Measurements from ENCODE around the gene SHC4.

Gene SHC4

GRCh38 chr15:48967336-48967735, 3.6 kb upstream of the SHC4 start:
- no peak for DNase-seq

DNA sequence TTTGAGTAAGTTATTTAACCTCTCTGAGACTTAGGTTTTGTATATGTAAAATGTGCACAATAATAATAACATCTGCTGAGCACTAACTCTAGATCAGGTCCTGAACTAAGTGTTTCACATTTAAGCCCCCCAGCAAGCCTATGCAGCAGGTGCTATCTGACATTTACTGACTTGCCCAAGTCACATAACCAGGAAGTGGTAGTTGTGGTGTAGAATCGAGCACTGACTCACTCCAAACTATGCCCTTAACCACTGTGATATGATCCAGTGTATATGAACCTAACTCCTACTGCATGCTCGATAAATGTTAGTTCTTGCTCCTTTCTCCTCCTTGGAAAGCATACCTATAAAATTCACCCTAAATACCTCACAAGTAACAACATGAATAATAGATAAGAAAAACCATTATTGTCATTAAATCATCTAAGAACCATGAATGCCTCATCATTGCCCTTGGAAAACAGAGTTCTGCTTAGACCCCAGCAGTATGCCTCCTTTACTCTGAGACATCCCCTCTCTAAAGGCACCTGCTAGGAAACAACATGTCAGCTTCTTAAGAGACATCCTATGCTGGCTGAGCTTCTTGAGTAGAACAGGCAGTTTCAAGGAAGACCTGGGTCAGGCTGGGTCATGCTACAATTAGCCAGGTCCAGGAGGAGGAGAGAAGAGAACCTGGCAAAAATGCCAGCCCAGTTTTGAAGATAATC, 3.0 kb upstream of the SHC4 start:
- DNase-seq = peak; percentile 31

GRCh38 chr15:48965972-48966371, 2.3 kb upstream of the SHC4 start:
- DNase-seq = no peak

DNA sequence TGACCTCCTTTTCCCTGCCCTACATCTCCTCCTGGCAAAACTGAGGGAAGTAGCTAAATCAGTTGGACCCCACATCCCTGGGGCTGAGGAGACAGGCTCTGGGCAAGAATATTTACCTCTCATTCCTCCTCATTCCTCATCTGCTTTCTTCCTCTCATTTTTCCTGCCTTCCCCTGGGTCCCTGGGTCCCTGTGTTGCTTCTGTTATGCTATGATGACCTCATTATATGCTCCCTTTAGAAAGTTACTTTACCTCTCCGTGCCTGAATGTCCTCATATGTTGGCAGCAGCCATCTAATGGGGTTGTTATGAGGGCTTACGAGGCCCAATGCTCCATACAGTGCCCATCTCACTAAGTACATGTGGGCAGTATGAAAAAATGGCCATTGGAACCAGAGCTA, 1.2 kb upstream of the SHC4 start:
- no peak for DNase-seq

GRCh38 chr15:48962662-48963523, 826 bp downstream of the SHC4 start:
- DNase-seq = no peak

DNA sequence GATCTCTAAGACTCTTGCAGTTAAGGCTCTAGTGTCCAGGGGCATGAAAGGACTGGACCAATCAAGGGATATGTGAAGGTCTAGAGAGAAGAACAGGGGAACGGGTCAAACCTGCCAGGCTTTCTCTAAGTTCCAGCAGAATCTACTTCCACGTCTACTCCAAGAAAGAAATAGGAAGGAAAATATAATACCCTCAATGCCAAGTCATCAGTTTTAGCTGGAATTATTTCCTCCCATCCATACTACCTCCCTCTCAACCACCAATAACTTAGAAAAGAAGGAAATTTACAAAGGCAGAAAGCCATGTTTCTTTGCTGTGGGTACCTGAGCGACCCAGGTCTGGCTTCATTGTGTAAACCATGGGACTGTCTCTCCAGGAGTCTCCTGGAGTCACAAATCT, 7.8 kb downstream of the SHC4 start:
- DNase-seq = no peak

DNA sequence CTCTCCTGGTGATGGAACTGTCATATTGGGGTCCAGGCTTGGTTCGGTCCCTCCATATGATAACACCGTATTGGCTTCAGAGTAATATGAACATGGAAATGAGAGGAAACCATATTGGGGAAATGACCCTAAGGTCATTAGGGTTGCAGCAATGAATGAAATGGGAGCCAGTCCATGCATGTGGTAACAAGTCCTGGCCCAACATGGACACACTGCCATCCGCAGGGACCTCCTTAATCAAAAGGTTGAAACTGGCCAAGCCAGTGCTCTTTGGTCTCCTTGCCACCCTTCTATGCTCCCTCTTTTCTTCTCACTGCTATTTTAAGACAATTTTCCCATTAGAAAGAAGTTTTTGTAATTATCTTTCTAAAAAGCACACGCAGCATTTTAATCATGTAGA, 8.3 kb downstream of the SHC4 start:
- DNase-seq = no peak

DNA sequence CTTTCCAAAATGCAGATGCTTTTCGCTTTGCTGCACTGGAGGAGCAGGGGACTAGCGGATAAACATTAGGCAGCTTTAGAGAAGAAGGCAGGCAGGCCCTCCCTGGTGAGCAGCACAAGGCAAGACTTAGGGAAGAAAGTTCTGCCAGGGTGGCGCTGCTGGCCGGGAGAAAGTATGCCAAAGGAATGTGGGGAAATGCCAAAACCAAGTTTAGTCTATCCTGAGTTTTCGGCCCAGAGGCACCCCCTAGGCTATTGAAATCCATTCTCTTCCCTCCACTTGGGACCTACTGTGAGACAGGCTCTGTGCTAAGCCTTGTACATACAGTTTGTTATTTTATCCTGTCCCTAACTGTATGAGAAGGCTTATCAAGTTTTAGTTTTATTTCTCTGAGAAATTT, 9.2 kb downstream of the SHC4 start:
- no peak for DNase-seq

DNA sequence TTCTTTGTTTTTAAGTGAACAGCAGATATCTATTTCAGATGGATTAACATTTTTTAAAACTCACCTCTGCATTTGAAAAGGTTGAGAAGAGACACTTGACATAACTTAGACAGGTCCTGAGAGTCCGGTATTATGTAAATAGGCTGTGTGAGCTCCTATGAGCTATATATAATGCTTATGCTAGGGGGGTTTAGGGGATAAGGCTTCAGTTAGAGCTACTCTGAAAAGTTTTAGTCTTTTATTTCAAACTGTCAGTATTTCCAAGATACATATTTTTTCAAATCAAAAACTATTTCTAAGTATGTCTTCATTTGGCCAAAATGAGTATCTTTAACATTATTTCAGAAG, 16.9 kb downstream of the SHC4 start:
- no peak for DNase-seq

DNA sequence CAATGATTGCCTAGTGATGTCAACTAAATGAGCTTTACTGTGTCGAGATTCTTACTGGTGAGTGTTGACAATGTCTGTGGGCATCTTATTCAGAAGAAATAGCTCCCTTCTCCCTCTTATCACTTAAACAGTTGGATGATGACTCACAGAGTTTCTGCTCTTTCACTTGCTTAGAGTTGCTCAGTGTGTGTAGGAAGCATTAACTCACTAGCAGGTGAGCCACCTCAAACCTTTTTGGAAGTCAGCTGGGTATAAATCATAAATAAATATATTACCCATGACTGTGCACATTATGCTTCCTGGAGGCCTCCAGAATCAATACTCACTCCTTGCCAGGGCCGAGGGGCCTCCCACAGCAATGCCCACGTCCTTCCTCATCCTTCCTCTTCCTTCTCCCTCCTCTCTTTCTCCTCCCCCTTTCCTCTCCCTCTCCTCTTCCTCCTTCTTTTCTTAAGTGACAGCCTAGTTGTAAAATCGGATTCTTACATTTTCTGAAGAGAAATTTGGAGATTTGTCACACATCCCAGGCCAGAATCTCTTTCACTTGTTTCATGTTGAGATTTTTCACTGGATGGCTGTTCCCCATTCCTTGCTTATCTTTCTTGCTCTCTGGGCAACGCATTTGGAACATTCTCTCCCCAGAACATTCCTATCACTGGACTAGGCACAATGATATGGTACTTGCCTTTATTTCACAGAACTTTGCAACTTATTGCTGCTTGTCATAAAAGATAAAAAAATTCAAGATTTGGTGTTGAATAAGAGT, 17.5 kb downstream of the SHC4 start:
- no peak for DNase-seq

DNA sequence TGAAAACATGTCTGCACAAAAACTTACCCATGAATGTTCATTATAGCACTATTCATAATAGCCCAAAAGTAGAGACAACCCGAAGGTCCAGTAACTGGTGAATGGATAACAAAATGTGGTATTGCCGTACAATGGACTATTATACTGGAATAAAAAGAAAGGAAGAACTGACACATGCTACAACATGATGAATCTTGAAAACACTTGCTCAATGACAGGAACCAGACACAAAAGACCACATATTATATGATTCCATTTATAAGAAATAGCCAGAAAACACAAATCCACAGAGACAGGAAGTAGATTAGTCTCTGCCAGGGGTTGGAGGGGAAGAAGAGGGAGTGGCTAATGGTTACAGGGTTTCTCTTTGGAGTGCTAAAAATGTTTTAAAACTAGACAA, 18.3 kb downstream of the SHC4 start:
- DNase-seq = no peak

DNA sequence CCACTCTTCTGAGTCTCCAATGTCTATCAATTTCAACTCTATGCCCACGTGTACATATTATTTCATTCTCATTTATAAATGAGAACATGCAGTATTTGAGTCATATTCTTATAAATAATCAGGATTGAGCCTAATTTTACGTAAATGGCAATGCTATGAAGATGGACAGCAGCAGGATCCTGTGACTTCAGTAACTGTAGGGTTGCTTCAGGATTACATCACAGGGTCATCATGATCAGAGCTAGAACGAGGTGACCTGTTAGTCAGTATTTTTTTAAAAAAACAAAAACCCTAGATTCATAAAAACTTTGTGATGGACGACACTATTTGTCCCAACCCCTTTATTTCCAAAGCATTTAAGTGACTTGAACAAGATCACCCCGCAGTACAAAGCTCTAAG, 21.8 kb downstream of the SHC4 start:
- DNase-seq = no peak

DNA sequence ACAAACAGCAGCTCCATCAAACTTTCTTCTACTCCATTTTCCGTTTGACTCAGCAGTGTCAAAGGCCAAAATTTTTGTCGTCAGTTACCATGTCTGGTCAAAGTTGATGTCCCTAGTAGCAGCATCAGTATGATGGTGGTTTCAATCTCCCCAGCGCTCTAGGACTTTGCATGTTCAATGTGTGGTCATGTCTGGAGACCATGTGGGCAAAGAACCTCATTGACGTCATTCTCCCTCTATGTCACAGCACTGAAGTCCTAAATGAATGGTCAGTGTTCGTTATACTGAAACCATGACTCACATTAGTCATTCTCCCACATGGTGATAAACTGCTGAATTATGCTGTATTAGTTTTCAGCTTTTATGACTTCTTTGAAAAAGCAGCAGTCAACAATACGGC, 23.2 kb downstream of the SHC4 start:
- DNase-seq = no peak

GRCh38 chr15:48939648-48940047, 24.1 kb downstream of the SHC4 start:
- no peak for DNase-seq

GRCh38 chr15:48937886-48938285, 25.8 kb downstream of the SHC4 start:
- DNase-seq = no peak

DNA sequence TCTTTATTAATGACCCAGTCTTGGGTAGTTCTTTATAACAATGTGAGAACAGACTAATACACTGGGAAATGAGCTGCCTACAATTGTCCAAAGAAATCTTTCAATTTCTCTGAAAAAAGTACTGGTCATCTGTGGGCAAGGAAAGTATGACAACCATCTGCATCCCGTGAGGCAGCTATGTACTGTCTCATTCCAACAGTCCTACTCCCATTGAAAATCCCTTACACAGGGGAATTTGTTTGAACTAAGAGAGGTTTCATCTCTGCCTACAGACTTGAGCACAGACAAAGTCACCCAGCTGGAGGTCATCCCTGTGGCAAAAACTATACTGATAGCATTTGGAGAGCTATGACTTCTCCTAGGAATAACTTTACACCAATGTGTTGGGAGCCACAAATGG, 27.1 kb downstream of the SHC4 start:
- DNase-seq = no peak

DNA sequence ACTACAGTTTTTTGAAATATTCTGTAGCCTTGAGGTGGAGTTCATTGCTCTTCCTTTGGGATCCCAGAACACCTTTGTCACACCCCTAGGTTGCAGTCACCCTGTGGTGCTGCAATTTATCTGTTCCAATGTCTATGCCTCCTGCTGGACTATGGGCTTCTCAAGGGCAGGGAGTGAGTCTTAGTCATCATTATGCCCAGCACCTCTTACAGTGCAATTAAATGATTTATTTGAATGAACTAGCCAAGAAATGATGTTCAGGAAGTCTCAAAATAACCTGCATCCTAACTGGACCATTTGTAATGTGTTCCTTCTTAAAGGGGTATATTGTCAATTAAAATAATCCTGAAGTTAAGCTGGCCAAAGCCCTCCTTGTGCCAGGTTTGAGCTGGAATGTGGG, 28.5 kb downstream of the SHC4 start:
- no peak for DNase-seq

DNA sequence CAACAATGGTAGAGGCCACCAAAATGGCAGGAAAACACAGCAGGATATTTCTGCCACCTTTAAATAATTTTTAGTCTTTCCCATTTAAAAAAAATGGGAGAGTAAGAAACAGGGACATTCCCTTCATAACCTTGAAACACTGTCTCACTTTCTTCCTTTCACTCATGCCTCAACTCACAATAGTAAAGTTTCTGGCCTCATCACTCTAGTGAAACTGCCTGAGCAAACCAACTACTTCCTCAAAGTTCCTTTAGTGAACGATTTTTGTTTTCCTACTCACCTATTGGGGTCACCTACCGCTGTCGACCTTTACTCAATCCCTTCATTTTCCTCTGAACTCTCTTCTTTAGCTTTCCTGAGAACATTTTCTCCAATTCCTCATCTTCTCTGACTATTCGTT, 33.0 kb downstream of the SHC4 start:
- DNase-seq = no peak

DNA sequence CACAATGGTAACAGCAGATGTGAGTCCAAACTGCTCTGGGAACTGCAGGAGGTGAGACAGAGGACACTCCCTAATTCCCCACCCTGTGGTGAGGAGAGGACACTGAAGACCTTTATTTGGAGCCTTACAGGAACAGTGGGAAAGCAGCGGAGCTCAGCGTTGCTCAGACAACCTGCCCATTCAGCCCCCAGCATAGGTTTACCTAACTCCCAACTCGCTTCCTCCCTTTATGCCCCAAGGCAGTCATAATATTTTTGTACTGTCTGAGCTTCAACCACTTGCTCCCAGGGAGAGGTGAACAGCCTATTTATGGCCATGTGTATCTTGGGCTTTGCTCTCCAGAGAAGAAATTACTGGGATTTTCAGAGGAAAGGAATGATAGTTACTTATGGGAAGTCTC, 34.1 kb downstream of the SHC4 start:
- no peak for DNase-seq

- no peak for DNase-seq
Observed at GRCh38 chr15:48928877-48929538, 34.7 kb downstream of the SHC4 start.

GRCh38 chr15:48925714-48926223, 38.0 kb downstream of the SHC4 start:
- DNase-seq = no peak

DNA sequence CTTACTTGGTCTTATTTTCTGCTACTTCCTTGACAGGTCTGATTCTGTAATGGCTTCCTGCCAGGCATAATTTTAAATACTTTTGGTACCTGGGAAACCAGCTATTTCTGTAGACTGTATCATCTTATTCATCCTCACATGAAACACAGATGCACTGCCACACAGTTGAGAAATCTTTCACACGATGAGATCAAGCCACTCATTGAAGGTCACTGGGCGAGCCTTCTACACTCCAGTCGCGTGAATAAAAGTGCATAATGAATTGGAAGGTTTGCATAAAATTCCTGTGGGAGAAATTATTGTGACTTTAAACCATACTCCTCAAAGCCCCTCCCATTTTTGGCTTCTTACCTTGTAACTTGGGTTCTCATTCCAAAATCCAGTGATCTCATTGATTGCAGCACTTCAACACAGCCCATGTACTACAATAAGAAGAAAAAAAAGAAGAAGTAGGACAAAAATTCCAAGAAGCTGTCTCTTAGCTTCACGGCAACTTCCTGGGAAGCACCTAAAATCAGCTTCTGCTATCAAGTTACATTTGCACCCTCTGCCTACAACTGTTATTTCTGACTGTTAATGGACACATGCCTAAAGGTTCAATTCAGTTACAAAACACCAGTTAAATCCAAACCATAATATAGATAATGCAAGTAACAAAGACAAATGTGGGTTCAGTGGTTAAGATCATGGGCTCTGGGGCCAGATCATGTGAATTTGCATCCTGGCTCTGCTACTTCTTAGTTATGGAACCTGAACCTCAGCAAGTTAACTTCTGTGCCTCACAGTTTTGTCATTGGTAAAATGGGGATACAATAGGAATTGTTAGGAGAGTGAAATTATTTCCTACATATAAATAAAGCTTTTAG, 39.0 kb downstream of the SHC4 start:
- no peak for DNase-seq

Data from activated gamma-delta T cell treated with Interleukin-2 at 50 U/mL for 16 hours (primary cell).